ENCODE results near the gene STIM1.

Gene STIM1

DNA sequence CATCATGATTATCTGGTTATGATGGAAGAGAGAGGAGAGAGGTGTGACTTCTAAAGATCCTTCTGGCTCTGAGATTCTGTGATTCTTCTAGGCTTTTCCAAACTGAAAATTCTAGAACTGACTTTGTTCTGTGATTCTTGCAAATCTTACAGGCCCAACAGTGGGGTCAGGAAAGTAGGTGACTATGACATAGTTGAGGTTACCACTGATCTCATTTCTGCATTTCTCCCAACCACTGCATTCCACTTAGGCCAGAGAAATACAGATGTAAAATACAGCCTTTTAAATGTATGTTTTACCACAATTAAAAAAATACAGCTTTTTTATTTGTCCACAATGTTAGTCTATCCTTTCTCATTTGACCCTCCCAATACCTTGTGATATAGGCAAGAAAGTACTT lies 83.7 kb downstream of the STIM1 start:
- TF ChIP-seq, protein P1, sequence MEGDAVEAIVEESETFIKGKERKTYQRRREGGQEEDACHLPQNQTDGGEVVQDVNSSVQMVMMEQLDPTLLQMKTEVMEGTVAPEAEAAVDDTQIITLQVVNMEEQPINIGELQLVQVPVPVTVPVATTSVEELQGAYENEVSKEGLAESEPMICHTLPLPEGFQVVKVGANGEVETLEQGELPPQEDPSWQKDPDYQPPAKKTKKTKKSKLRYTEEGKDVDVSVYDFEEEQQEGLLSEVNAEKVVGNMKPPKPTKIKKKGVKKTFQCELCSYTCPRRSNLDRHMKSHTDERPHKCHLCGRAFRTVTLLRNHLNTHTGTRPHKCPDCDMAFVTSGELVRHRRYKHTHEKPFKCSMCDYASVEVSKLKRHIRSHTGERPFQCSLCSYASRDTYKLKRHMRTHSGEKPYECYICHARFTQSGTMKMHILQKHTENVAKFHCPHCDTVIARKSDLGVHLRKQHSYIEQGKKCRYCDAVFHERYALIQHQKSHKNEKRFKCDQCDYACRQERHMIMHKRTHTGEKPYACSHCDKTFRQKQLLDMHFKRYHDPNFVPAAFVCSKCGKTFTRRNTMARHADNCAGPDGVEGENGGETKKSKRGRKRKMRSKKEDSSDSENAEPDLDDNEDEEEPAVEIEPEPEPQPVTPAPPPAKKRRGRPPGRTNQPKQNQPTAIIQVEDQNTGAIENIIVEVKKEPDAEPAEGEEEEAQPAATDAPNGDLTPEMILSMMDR (IDR thresholded peaks at IDR 0.05; ENCODE audit: insufficient read depth, low read length) = no peak
- TF ChIP-seq GABPA (IDR thresholded peaks at IDR 0.05; ENCODE audit: low read depth) = no peak
- TF ChIP-seq, protein P2, sequence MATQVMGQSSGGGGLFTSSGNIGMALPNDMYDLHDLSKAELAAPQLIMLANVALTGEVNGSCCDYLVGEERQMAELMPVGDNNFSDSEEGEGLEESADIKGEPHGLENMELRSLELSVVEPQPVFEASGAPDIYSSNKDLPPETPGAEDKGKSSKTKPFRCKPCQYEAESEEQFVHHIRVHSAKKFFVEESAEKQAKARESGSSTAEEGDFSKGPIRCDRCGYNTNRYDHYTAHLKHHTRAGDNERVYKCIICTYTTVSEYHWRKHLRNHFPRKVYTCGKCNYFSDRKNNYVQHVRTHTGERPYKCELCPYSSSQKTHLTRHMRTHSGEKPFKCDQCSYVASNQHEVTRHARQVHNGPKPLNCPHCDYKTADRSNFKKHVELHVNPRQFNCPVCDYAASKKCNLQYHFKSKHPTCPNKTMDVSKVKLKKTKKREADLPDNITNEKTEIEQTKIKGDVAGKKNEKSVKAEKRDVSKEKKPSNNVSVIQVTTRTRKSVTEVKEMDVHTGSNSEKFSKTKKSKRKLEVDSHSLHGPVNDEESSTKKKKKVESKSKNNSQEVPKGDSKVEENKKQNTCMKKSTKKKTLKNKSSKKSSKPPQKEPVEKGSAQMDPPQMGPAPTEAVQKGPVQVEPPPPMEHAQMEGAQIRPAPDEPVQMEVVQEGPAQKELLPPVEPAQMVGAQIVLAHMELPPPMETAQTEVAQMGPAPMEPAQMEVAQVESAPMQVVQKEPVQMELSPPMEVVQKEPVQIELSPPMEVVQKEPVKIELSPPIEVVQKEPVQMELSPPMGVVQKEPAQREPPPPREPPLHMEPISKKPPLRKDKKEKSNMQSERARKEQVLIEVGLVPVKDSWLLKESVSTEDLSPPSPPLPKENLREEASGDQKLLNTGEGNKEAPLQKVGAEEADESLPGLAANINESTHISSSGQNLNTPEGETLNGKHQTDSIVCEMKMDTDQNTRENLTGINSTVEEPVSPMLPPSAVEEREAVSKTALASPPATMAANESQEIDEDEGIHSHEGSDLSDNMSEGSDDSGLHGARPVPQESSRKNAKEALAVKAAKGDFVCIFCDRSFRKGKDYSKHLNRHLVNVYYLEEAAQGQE (IDR thresholded peaks at IDR 0.05; ENCODE audit: insufficient replicate concordance, low read depth) = no peak
- TF ChIP-seq SPI1 (IDR thresholded peaks at IDR 0.05; ENCODE audit: borderline replicate concordance, low read depth) = no peak
- no peak for TF ChIP-seq POLR2AphosphoS5 (IDR thresholded peaks at IDR 0.05; ENCODE audit: low read depth)
- no peak for DNase-seq (ENCODE audit: low read depth in 1 of 2, low spot score in 1 of 2)
- H3K27ac ChIP-seq (replicated peaks) = no peak overlapping the region
- no peak overlapping the region for H3K4me3 ChIP-seq (replicated peaks; ENCODE audit: insufficient read depth, low read length)
- no peaks in the 10 kb centered on the region for H3K27me3 ChIP-seq (ENCODE audit: insufficient read depth, poor library complexity, severe bottlenecking)

DNA sequence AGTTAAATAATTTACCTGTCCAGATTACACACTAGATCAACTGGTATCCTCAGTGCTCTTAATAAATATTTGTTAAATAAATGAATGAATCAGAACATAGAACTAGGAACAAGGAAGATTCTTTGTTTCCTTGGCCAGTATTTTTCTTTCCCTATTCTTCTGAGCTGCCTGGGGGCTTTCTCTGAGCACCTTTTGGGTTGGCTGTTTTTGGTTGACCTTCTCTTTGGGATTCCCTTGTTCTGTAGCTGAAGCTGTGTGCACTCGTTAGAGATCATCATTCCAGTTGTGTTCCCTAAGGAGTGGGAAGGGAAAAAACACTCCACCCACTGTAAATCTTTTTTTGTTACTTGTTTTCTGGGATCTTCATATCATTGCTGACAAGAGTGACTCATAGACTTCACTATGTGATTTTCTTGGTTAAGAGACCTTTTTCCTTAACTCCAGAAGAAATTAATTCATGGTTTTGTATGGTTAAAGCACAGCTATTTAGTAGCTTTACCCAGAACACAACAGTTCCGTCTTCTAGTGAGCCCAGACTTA lies 84.3 kb downstream of the STIM1 start:
- H3K4me3 ChIP-seq (replicated peaks; ENCODE audit: insufficient read depth, low read length) = no peak overlapping the region
- H3K27me3 ChIP-seq (ENCODE audit: insufficient read depth, poor library complexity, severe bottlenecking) = no peaks in the 10 kb centered on the region
- TF ChIP-seq, protein P2 (IDR thresholded peaks at IDR 0.05; ENCODE audit: insufficient replicate concordance, low read depth) = no peak
- TF ChIP-seq GABPA (IDR thresholded peaks at IDR 0.05; ENCODE audit: low read depth) (no peak), POLR2AphosphoS5 (IDR thresholded peaks at IDR 0.05; ENCODE audit: low read depth) (no peak), SPI1 (IDR thresholded peaks at IDR 0.05; ENCODE audit: borderline replicate concordance, low read depth) (no peak)
- TF ChIP-seq, protein P1 (IDR thresholded peaks at IDR 0.05; ENCODE audit: insufficient read depth, low read length) = no peak
- DNase-seq (ENCODE audit: low read depth in 1 of 2, low spot score in 1 of 2) = no peak
- no peak overlapping the region for H3K27ac ChIP-seq (replicated peaks)

DNA sequence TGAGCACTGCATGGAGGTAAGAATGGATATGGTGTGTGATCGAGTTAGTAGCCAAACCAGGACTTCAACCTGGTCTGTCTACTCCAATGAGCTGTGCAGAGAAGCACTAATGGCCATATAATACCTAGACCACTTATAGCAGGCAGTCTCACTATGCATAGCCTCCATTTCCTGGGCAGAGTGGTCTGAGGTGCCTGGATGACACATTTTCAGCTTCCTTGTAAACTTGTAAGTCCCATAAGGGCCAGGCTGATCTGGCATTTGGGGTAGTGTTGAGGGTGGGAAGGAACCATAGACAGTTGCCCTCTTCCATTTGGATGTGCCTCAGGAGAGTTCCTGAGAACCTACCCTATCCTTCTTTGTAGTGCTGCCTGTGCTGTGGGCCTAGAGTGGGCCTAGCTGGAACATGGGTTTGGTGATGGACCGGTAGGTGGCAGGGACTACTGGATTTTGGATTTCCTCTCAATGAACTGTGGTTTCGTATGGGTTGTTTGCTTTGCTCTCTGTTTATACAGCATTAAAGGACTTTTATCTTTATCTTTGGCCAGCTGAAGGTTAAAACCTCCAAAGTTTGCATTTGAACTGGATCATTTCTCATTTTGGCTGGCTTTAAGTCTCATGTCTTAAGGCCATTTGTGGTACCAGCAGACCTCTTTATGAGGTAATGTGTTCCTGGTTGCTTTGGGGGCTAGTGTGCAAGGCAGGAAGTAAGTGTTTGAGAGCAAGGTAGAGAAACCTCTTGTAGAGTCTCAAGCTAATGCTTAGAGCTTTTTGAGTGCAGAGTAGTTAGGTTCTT lies 86.9 kb downstream of the STIM1 start:
- no peak for DNase-seq (ENCODE audit: low read depth in 1 of 2, low spot score in 1 of 2)
- TF ChIP-seq, protein P1 (IDR thresholded peaks at IDR 0.05; ENCODE audit: insufficient read depth, low read length) = no peak
- TF ChIP-seq, protein P2 (IDR thresholded peaks at IDR 0.05; ENCODE audit: insufficient replicate concordance, low read depth) = no peak
- TF ChIP-seq POLR2AphosphoS5 (IDR thresholded peaks at IDR 0.05; ENCODE audit: low read depth) = no peak
- no peak for TF ChIP-seq SPI1 (IDR thresholded peaks at IDR 0.05; ENCODE audit: borderline replicate concordance, low read depth)
- no peak for TF ChIP-seq GABPA (IDR thresholded peaks at IDR 0.05; ENCODE audit: low read depth)
- H3K4me3 ChIP-seq (replicated peaks; ENCODE audit: insufficient read depth, low read length) = no peak overlapping the region
- H3K27me3 ChIP-seq (ENCODE audit: insufficient read depth, poor library complexity, severe bottlenecking) = no peaks in the 10 kb centered on the region
- 0 out of 2 replicates have a peak overlapping the region, but pooled peaks have one; percentile 15 for H3K27ac ChIP-seq (replicated peaks)

Data from HL-60 (cell line).